KG1 (cell line): ENCODE results near the gene CRMP1.

Experiments used
- DNase-seq: peaks from one replicate; lab custom pipeline; 2025; lab: John Stamatoyannopoulos, UW

The CRMP1 gene

GRCh38 chr4:5893004-5893580 lies at the start of gene CRMP1:
Gene CRMP1 (minus strand): TSS chr4:5893086. CDS start chr4:5892969, 117 bp downstream.
- DNase-seq, result no peak

- no peak for DNase-seq
Measured at GRCh38 chr4:5941601-5942000, 48.7 kb upstream of the CRMP1 start.

- no peak for DNase-seq
Measured at GRCh38 chr4:5940470-5941203, 47.8 kb upstream of the CRMP1 start.

GRCh38 chr4:5933996-5934831 lies 41.3 kb upstream of the CRMP1 start:
- DNase-seq, result no peak

GRCh38 chr4:5933116-5933515 lies 40.2 kb upstream of the CRMP1 start:
- no peak for DNase-seq

- no peak for DNase-seq
Measured at GRCh38 chr4:5932035-5932568, 39.2 kb upstream of the CRMP1 start.

GRCh38 chr4:5931526-5931925 lies 38.6 kb upstream of the CRMP1 start:
- no peak for DNase-seq

GRCh38 chr4:5930876-5931275 lies 38.0 kb upstream of the CRMP1 start:
- DNase-seq, result no peak

GRCh38 chr4:5930456-5930855 lies 37.6 kb upstream of the CRMP1 start:
- DNase-seq, result no peak

- no peak for DNase-seq
Measured at GRCh38 chr4:5928844-5929420, 36.0 kb upstream of the CRMP1 start.

GRCh38 chr4:5928274-5928673 lies 35.4 kb upstream of the CRMP1 start:
- no peak for DNase-seq

- no peak for DNase-seq
Measured at GRCh38 chr4:5927747-5928146, 34.9 kb upstream of the CRMP1 start.

GRCh38 chr4:5927116-5927515 lies 34.2 kb upstream of the CRMP1 start:
- no peak for DNase-seq

- DNase-seq, result no peak
Measured at GRCh38 chr4:5926598-5926997, 33.7 kb upstream of the CRMP1 start.

- no peak for DNase-seq
Measured at GRCh38 chr4:5925419-5926200, 32.7 kb upstream of the CRMP1 start.

GRCh38 chr4:5924461-5925125 lies 31.7 kb upstream of the CRMP1 start:
- no peak for DNase-seq

GRCh38 chr4:5923376-5923775 lies 30.5 kb upstream of the CRMP1 start:
- DNase-seq, result no peak

GRCh38 chr4:5922556-5922955 lies 29.7 kb upstream of the CRMP1 start:
- no peak for DNase-seq

- no peak for DNase-seq
Measured at GRCh38 chr4:5921981-5922380, 29.1 kb upstream of the CRMP1 start.

GRCh38 chr4:5921101-5921980 lies 28.5 kb upstream of the CRMP1 start:
- no peak for DNase-seq
